ENCODE data around the gene THADA.
"Not testable (repeated sequence)": the region's sequence is repeated elsewhere in the genome, so short reads cannot be mapped to it uniquely, and the experiment has no call there.

THADA gene

DNA sequence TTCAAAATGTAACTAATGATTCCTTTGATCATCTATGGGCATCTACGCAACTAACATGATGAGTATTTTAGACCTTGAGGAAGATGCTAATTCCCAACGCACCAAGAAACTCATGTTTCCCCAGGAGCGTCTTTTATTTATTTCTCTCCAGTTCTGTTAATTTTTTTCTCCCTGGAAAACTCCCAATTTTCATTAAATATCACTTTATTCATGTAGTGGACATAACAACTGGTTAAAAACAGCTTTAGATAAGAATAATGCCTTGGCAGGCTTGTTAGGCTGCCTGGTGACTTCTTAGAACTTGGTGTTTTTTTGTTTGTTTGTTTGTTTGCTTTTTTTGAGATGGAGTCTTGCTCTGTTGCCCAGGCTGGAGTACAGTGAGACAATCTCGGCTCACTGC lies 306.5 kb downstream of the THADA start:
- ChIA-PET CTCF (interaction anchor here (1.0 kb wide), 1 partner anchor 22 kb away, joined by 3 read pairs; no protein-coding TSS in a partner anchor), POLR2A (no interaction called here)
- TF ChIP-seq, protein P1, sequence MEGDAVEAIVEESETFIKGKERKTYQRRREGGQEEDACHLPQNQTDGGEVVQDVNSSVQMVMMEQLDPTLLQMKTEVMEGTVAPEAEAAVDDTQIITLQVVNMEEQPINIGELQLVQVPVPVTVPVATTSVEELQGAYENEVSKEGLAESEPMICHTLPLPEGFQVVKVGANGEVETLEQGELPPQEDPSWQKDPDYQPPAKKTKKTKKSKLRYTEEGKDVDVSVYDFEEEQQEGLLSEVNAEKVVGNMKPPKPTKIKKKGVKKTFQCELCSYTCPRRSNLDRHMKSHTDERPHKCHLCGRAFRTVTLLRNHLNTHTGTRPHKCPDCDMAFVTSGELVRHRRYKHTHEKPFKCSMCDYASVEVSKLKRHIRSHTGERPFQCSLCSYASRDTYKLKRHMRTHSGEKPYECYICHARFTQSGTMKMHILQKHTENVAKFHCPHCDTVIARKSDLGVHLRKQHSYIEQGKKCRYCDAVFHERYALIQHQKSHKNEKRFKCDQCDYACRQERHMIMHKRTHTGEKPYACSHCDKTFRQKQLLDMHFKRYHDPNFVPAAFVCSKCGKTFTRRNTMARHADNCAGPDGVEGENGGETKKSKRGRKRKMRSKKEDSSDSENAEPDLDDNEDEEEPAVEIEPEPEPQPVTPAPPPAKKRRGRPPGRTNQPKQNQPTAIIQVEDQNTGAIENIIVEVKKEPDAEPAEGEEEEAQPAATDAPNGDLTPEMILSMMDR (IDR thresholded peaks at IDR 0.05; ENCODE audit: control extremely low read depth, extremely low read depth, low read depth, missing control alignments): no peak
- DNase-seq (ENCODE audit: extremely low spot score): no peak

DNA sequence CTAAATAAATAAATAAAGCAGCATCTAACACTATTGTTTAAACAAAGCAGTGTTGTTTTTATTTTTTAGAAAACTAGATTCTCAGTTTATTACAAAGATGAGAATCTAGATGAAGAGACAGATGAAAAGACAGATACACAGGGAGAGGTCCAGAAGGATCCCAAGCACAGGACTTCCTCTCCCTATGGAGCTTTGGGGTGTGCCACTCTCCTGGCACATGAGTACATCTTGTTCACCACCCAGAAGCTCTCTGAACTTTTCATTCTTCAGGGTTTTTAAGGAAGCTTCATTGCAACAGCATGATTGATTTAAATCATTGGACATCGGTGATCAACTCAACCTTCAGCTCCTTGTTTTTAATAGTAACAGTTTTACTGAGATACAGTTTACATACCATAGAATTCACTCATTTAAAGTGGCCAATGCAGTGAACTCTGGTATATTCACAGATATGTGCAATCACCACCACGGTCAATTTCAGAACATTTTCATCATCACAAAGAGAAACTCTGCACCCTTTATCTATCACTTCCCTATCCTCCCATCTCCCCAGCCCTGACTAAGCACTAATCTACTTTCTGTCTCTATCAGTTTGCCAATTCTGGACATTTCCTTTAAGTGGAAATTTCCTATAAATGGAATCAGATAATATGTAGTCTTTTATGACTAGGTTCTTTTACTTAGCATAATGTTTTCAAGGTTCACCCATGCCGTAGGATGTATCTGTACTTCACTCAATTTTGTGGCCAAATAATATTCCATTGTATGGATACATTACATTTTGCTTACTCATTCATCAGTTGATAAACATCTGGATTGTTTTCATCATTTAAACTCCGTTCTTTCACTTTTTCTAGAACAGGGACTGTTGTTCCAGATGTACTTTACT lies 307.2 kb downstream of the THADA start:
- TF ChIP-seq, protein P1 (IDR thresholded peaks at IDR 0.05; ENCODE audit: control extremely low read depth, extremely low read depth, low read depth, missing control alignments): no peak
- CTCF ChIA-PET: interaction anchor here (1.2 kb wide), 1 partner anchor 19 kb away, joined by 3 read pairs; no protein-coding TSS in a partner anchor
- POLR2A ChIA-PET: no interaction called here
- no peak for DNase-seq (ENCODE audit: extremely low spot score)

DNA sequence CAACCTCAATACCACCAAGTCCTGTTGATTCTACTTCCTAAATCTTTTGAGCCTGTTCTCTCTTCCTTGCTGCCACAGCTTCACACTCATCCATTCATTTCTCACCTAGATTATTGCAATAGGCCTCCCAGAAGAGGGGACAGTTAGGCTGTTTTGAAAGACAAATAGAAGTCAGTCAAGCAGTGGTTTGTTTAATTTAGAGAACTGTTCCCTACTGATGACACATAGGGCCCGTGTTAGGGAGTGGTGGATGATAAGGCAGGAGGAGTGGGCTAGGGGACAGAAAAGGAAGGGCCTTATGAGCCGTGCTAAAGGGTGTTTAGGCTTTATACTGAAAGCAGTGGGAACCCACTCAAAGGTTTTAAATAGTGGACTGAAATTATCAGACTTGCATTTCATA lies 309.9 kb downstream of the THADA start:
- ChIA-PET CTCF (interaction anchor here (1.9 kb wide), 1 partner anchor 15 kb away, joined by 5 read pairs; no protein-coding TSS in a partner anchor), POLR2A (no interaction called here)
- no peak for DNase-seq (ENCODE audit: extremely low spot score)
- TF ChIP-seq, protein P1 (IDR thresholded peaks at IDR 0.05; ENCODE audit: control extremely low read depth, extremely low read depth, low read depth, missing control alignments): no peak

DNA sequence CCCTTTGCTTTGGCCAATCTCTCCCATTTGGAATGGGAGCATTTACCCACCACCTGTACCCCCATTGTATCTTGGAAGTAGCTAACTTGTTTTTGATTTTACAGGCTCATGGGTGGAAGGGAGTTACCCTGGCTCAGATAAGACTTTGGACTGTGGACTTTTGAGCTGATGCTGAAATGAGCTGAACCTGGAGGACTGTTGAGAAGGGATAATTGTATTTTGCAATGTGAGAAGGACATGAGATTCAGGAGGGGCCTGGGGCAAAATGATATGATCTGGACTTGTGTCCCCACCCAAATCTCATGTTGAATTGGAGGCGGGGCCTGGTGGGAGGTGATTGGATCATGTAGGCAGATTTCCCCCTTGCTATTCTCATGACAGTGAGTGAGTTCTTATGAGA lies 310.9 kb downstream of the THADA start:
- ChIA-PET CTCF (interaction anchor here (0.9 to 1.2 kb wide), 2 partner anchors 9 to 200 kb away, joined by 3 read pairs; no protein-coding TSS in a partner anchor), POLR2A (no interaction called here)
- TF ChIP-seq, protein P1 (IDR thresholded peaks at IDR 0.05; ENCODE audit: control extremely low read depth, extremely low read depth, low read depth, missing control alignments): no peak
- DNase-seq (ENCODE audit: extremely low spot score): no peak

DNA sequence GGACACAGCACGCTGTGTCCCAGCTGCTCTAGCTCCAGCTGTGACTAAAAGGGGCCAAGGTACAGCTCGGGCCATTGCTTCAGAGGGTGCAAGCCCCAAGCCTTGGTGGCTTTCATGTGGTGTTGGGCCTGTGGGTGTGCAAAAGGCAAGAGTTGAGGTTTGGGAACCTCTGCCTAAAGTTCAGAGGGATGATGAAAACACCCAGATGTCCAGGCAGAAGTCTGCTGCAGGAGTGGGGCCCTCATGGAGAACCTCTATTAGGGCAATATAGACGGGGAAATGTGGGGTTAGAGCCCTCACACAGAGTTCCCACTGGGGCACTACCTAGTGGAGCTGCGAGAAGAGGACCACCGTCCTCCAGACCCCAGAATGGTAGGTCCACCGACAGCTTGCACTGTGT lies 311.5 kb downstream of the THADA start:
- DNase-seq (ENCODE audit: extremely low spot score); POLR2A ChIA-PET: not testable (repeated sequence)
- CTCF ChIA-PET: interaction anchor here (0.9 to 1.2 kb wide), 2 partner anchors 9 to 201 kb away, joined by 3 read pairs; no protein-coding TSS in a partner anchor

DNA sequence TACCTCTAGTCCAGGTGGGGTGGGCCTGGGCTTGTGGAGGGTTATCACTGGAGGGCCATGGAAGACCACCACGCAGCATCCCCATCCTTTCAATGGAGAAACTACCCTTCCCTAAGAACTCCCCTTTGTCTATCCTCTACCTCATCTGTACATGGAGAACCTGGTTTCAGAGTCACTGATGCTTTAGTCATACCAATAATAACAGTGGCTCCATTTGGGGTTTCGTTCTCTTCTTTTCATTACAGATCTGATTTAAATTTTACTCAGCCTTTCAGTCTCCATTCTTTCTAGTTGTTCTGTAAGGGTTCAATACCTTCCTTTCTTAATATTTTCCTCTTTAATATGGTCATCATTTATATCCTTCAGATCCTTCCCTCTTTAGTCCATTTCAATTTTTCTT lies 314.8 kb downstream of the THADA start:
- ChIA-PET CTCF (no interaction called here), POLR2A (no interaction called here)
- no peak for DNase-seq (ENCODE audit: extremely low spot score)
- TF ChIP-seq, protein P1 (IDR thresholded peaks at IDR 0.05; ENCODE audit: control extremely low read depth, extremely low read depth, low read depth, missing control alignments): no peak

DNA sequence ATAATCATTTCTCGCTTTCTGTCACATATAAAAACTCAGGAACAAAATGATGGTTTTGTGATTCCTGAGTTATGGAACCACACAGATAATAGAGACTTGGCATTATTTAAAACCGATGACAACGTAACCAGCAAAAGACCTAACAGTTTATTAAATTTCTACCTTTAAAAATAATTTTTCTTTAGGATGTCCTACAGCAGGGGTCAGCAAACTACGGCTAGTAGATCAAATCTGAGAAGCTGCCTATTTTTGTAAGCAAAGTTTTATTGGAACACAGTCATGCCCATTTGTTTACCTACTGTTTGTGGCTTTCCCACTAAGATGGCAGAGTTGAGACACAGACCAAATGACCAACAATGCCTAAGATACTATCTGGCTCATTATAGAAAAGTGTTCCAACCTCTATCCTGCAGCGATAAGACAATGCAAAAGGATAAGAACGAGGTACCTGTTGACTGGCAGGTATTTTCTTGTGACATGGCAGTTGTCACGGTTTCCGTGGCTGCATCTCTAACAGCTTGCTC lies 316.5 kb downstream of the THADA start:
- POLR2A ChIA-PET: no interaction called here
- CTCF ChIA-PET: interaction anchor here (1.1 to 2.8 kb wide), 3 partner anchors 11 to 205 kb away, joined by 3 to 8 read pairs (median 4); no protein-coding TSS in a partner anchor
- TF ChIP-seq, protein P1 (IDR thresholded peaks at IDR 0.05; ENCODE audit: control extremely low read depth, extremely low read depth, low read depth, missing control alignments): no peak
- no peak for DNase-seq (ENCODE audit: extremely low spot score)
